ENCODE measurements around the gene OGFOD1.

Gene OGFOD1

DNA sequence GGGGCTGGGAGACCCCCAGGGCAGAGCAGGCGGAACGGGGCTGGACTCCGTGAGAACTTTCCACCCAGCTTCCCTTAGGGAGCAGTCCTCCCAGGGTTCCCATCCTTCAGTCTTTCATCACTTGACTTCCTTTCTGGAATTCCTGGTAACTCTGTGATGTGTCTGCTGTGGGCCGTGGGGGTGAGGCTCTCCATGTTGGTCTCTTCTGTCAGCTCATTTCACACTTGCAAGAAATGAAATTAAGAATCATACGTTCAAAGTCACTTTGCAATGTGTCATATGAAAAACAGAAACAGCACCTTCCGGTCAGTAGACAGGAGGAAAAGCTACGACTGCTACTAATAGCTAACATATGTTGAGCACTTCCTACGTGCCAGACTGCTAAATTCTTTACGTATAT lies 73.9 kb downstream of the OGFOD1 start:
- DNase-seq (ENCODE audit: low read depth in 2 of 2) = no peak
